ENCODE measurements around the gene RAP1GDS1.
"Not testable (repeated sequence)": the region's sequence is repeated elsewhere in the genome, so short reads cannot be mapped to it uniquely, and the experiment has no call there.

The RAP1GDS1 gene

DNA sequence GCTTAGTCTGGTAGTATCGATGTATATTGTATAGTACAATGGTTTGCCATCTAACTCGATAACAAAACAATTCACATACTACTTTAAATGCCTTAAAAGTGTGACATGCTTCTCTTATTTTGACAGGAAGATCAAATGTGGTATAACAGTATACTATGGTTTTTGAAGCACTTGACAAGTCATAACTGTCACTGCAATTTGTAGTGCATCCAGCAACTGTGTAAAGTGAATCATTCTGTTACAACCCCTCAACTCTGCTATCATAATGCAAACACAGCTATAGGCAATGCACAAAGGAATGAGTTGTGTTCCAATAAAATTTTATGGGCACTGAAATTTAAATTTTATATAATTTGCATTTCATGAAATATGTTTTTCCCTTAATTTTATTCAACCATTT is 14.0 kb downstream of the RAP1GDS1 start:
- Histone ChIP-seq H3K27me3 (ENCODE audit: insufficient read depth, low read depth, severe bottlenecking) (no peaks in the 10 kb centered on the region), H3K27ac (no peak overlapping the region), H3K36me3 (peaks cover 6% of the 10 kb centered on the region; the same call in 1 of the 2 replicates), H3K4me3 (ENCODE audit: low read depth, low read length) (no peak overlapping the region), H3K9me3 (ENCODE audit: severe bottlenecking) (peaks cover 3% of the 10 kb centered on the region)
- no peak for DNase-seq
- TF ChIP-seq, protein P1, sequence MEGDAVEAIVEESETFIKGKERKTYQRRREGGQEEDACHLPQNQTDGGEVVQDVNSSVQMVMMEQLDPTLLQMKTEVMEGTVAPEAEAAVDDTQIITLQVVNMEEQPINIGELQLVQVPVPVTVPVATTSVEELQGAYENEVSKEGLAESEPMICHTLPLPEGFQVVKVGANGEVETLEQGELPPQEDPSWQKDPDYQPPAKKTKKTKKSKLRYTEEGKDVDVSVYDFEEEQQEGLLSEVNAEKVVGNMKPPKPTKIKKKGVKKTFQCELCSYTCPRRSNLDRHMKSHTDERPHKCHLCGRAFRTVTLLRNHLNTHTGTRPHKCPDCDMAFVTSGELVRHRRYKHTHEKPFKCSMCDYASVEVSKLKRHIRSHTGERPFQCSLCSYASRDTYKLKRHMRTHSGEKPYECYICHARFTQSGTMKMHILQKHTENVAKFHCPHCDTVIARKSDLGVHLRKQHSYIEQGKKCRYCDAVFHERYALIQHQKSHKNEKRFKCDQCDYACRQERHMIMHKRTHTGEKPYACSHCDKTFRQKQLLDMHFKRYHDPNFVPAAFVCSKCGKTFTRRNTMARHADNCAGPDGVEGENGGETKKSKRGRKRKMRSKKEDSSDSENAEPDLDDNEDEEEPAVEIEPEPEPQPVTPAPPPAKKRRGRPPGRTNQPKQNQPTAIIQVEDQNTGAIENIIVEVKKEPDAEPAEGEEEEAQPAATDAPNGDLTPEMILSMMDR (IDR thresholded peaks at IDR 0.05; ENCODE audit: low read depth, low read length): no peak

DNA sequence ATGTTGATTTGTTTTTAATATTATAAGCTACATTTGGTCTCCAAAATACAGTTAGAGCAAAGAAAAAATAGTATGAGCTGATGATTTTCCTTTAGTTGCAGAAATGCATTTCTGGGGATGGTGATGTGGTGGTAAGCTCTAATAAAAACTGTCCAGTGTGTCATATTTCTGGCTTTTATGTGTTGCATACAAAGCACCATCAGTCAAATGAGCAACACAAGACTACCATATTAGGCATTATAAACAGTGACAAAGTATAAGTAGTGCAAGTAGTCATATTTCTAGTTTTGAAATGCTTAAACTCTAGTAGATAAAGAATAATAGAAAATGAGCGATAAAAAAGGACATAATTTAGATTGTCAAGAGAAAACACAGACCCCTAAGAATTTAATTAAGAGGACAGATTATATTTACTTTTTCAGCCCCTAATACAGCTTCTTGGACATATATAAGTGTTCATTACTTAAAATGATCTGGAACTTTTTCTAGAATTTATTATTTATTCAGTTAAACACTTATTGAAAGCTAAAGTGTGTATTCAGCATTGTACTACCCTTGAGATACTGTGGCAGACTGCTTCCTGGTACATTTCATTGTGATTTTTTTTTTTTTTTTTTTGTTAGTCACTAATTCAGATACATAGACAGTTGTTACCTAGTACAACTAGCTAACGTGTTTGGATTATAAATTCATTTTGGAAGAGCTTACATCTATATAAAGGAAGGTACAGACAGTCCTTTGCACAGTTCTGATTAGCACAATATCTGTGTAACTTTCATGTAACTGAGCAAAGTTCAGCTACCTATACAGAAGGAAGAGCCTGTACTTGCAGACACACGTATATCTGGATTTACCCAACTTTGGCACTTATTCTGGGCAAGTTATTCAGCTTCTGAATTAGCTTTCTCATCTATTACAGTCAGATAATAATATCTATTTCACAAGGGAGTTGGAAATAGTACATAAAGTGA is 22.3 kb downstream of the RAP1GDS1 start:
- H3K9me3 ChIP-seq (ENCODE audit: severe bottlenecking): no peaks in the 10 kb centered on the region
- H3K4me3 ChIP-seq (ENCODE audit: low read depth, low read length): no peak overlapping the region
- no peak for DNase-seq
- no peak overlapping the region for H3K27ac ChIP-seq
- TF ChIP-seq, protein P1 (IDR thresholded peaks at IDR 0.05; ENCODE audit: low read depth, low read length): no peak
- no peaks in the 10 kb centered on the region for H3K36me3 ChIP-seq
- no peaks in the 10 kb centered on the region for H3K27me3 ChIP-seq (ENCODE audit: insufficient read depth, low read depth, severe bottlenecking)

DNA sequence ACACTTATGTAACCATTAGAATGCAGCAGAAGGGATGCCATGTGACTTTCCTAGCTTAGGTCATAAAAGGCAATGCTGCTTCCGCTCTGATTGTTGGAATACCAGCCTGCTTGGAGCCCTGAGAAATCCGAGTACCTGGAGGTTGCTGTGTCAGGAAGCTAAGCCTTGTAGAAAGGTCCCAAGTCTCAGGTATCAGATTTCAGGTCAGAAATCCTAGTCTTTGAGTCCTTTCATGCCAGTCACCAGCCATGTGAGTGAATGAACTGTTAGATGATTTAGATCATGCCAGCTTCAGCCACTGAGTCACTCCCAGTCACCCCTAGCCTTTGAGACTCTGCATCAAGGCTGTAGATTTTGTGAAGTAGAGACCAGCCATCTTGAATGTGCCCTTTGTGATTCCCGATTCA is 23.5 kb downstream of the RAP1GDS1 start:
- Histone ChIP-seq H3K27ac (no peak overlapping the region), H3K36me3 (no peaks in the 10 kb centered on the region), H3K4me3 (ENCODE audit: low read depth, low read length) (no peak overlapping the region), H3K9me3 (ENCODE audit: severe bottlenecking) (no peaks in the 10 kb centered on the region), H3K27me3 (ENCODE audit: insufficient read depth, low read depth, severe bottlenecking) (no peaks in the 10 kb centered on the region)
- TF ChIP-seq, protein P1 (IDR thresholded peaks at IDR 0.05; ENCODE audit: low read depth, low read length): no peak
- no peak for DNase-seq

DNA sequence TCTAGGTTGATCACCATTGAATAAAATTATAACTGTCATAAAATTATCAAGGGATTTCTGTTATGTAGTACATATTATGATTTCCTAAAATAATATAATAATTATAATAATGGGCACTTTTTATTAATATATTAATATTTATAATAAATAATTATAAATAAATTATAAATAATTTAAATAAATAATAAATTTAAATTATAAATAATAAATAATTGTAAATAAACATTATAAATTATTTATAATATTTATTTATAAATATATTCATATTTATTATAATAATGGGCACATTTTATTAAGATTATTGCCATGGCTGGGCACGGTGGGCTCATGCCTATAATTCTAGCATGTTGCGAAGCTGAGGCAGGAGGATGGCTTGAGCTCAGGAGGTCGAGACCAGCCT is 24.5 kb downstream of the RAP1GDS1 start:
- Histone ChIP-seq H3K9me3 (ENCODE audit: severe bottlenecking) (no peaks in the 10 kb centered on the region), H3K27ac (no peak overlapping the region), H3K36me3 (no peaks in the 10 kb centered on the region), H3K27me3 (ENCODE audit: insufficient read depth, low read depth, severe bottlenecking) (no peaks in the 10 kb centered on the region), H3K4me3 (ENCODE audit: low read depth, low read length) (no peak overlapping the region)
- DNase-seq: no peak
- TF ChIP-seq, protein P1 (IDR thresholded peaks at IDR 0.05; ENCODE audit: low read depth, low read length): no peak

DNA sequence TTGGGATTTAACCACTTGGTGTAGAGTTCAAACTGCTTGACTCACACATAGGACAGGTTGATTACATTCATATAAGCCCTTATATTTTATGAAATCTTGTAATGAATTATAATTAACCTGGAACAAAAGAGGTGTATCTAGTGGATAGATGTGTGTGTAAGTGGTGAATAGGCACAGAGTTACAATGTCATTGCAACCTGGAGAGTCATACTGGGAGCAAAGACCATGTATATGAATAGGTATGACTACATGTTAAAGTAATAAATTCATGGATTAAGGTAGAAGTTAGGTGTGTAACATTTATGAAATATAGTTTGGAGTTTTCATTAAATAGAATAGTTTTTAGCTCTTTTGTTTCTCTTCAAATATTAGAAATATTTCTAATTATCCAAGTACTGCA is 26.1 kb downstream of the RAP1GDS1 start:
- Histone ChIP-seq H3K27me3 (ENCODE audit: insufficient read depth, low read depth, severe bottlenecking) (no peaks in the 10 kb centered on the region), H3K27ac (no peak overlapping the region), H3K4me3 (ENCODE audit: low read depth, low read length) (no peak overlapping the region), H3K36me3 (no peaks in the 10 kb centered on the region), H3K9me3 (ENCODE audit: severe bottlenecking) (no peaks in the 10 kb centered on the region)
- no peak for DNase-seq
- TF ChIP-seq, protein P1 (IDR thresholded peaks at IDR 0.05; ENCODE audit: low read depth, low read length): no peak

DNA sequence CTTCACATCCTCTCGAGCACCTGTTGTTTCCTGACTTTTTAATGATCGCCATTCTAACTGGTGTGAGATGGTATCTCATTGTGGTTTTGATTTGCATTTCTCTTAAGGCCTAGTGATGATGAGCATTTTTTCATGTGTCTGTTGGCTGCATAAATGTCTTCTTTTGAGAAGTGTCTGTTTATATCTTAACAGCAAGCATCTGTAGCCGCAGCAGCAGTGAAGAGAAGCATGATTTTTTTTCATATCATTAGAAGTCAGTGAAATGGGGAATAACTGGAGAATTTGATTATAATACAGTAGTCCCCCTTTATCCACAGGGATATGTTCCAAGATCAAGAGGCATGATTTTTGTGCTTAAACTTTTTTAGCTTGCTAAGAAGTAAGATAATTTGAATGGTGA is 27.5 kb downstream of the RAP1GDS1 start:
- DNase-seq; H3K4me3 ChIP-seq (ENCODE audit: low read depth, low read length); H3K36me3 ChIP-seq; H3K27me3 ChIP-seq (ENCODE audit: insufficient read depth, low read depth, severe bottlenecking); H3K27ac ChIP-seq; H3K9me3 ChIP-seq (ENCODE audit: severe bottlenecking): not testable (repeated sequence)
